GM13976 (cell line): ENCODE measurements around the gene TREM1.

ENCODE experiments used
- DNase-seq: peaks from one replicate; pipeline ENCODE4 v3.0.0; 2012; ENCODE audit warnings: low spot score
- CTCF ChIP-seq: IDR thresholded peaks from 2 replicates; pipeline ENCODE4 v1.5.1; 2012; ENCODE audit warnings: borderline replicate concordance, mild to moderate bottlenecking; ENCODE audit not compliant: insufficient read depth; ENCODE audit errors: extremely low read depth, missing control alignments, control extremely low read depth
- in situ Hi-C: fragments of 300-500 bp; cut with MboI; formaldehyde crosslinking; loops from one replicate; pipeline ENCODE4 v1.12.0; 2022; ENCODE audit warnings: low sequenced_read_pairs, mixed read lengths, inconsistent platforms; ENCODE audit not compliant: unreplicated experiment

TREM1 gene

DNA sequence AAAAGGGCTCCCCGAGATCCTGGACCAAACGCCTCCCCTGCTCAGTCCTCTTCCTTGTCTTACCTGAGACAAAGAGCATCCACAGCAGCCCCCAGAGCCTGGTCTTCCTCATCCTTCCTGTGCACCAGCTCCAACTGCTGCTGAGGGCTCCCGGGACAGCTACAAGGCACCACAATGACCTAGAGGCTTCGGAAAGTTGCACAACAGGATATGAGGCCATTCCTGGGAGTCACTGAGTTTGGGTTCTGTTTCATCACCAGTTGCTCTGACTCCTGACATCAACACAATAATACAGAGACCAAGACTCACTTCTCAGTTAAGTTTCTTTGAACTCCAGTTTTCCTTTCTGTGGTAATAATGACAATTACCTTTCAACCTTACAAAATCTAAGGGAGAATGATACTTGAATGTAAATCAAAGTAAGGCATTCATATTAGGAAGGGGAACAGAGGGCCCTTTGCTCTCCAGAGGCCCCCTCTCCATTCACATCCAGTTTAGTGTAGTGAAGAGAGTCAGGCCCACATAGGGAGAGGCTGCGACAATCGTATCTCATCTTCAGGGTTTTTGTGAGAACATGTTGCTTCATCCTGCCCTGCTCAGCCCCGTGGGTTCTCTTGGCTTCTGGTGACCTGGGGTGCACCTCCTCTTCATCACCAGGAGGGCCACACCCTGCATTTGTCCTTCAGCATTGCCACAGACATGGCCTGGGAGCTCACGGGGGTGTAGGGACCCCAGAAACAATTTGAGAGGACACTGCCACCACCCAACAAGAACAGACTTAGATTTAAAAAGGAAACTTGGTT is at the start of gene TREM1:
TREM1 (minus strand) TSS at position 139 of the 803 bp plus-strand sequence; CDS start at position 112, 27 bp downstream.
- in situ Hi-C loops = no loop called here
- TF ChIP-seq CTCF = no peak

GRCh38 chr6:41335943-41336342 is 49.5 kb upstream of the TREM1 start:
- TF ChIP-seq CTCF = no peak
- no peak for DNase-seq
- in situ Hi-C loops = no loop called here

More for the DNA sequence above, at the start of gene TREM1:
- no peak for DNase-seq

GRCh38 chr6:41335296-41335695 is 48.8 kb upstream of the TREM1 start, which contains the start of gene NCR2:
TSS of gene NCR2 (plus strand) at chr6:41335608. CDS start at chr6:41335877, 269 bp downstream.
- DNase-seq = peak; percentile 45
- TF ChIP-seq CTCF = no peak
- in situ Hi-C loops = no loop called here

GRCh38 chr6:41334482-41335040 is 48.1 kb upstream of the TREM1 start:
- in situ Hi-C loops = no loop called here
- TF ChIP-seq CTCF = no peak
- DNase-seq = peak; percentile 44

DNA sequence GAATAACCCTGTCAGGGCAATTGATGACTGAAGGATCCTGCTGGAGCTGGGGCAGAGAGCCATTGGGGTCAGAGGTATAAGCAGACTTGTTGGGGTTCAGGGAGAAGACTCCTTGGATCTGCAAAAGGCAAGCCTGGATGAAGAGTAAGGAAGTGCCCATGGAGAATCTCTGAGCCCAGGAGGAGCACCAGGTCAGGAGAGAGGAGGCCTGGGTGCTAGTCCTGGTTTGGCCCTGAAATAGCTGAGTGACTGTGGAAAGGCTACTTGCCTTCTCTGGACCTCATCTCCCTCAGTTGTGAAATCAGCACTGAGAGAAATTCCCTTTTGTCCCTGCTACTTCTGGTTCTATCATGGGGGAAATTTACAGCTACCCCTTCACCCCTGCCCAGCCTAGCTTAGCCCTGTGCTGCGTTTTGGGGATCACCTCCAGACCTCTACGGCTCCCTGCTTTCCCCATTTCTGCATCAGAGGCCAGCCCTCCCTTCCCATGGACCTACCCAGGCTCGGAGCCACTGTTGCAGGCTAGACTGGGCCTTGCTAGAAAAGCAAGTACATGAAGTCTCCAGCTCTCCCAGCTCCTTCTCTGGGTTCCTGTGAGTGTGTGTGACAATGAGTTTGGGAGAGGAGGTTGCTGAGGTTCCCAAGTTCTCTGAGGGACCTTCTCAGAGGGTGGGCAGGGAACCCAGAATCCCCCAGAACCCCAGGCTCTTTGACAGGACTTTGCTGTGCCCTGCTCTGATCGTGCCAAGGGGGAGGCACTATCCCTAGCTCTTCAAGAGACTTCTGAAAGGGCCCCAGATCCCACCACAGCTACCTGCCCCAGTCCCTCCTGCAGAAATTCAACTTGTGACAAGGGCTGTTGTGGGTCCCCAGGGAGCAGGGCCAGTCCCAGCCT is 46.6 kb upstream of the TREM1 start:
- peak; percentile 38 for DNase-seq
- no peak for TF ChIP-seq CTCF
- in situ Hi-C loops = no loop called here

DNA sequence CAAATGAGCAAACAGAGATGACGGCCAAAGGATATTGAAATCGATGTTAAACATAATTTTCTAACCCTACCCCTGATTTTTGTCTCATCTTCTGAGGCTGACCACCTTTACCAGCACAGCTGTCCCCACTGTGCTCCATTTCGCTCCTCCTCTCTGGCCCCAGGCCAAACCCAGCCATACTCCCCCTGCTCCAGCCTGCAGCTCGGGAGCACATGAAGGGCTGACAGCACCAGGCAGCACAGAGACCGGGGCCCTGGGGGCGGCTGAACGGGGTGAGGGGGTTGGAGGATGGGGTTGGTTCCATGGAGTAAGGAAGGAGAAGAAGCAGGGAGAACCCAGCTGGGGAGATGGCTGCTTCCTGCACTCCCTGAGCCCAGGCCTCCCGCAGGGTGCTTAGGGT is 45.8 kb upstream of the TREM1 start:
- in situ Hi-C loops = no loop called here
- no peak for TF ChIP-seq CTCF
- DNase-seq = no peak
